GM12873 (cell line): ENCODE data around the gene OOSP4B.

ENCODE experiments used
- CTCF ChIP-seq: IDR thresholded peaks from 2 replicates; pipeline ENCODE4 v1.5.1; 2012; ENCODE audit warnings: low read depth, mild to moderate bottlenecking, moderate library complexity, low read length, control low read depth; ENCODE audit not compliant: insufficient read depth; ENCODE audit errors: missing control alignments

OOSP4B gene

GRCh38 chr11:60016881-60017280, at the start of gene OOSP4B:
TSS of gene OOSP4B (plus strand) at chr11:60017181.
- no peak for TF ChIP-seq CTCF

- no peak for TF ChIP-seq CTCF
Observed at GRCh38 chr11:59967677-59968394, 49.1 kb upstream of the OOSP4B start.

- no peak for TF ChIP-seq CTCF
Observed at GRCh38 chr11:59968395-59968783, 48.6 kb upstream of the OOSP4B start.

- no peak for TF ChIP-seq CTCF
Observed at GRCh38 chr11:59973097-59973496, 43.9 kb upstream of the OOSP4B start.

- no peak for TF ChIP-seq CTCF
Observed at GRCh38 chr11:59981106-59981770, 35.7 kb upstream of the OOSP4B start.

GRCh38 chr11:59983212-59983611, 33.8 kb upstream of the OOSP4B start:
- TF ChIP-seq CTCF: no peak

GRCh38 chr11:59984368-59984767, 32.6 kb upstream of the OOSP4B start:
- TF ChIP-seq CTCF: no peak
